ENCODE results near the gene SPOCK1. TPM values are rescaled to one million over a fixed set of nuclear protein-coding genes. Genes with fewer than 3 reads are reported as not detected.

SPOCK1 gene
- total and polyA plus RNA-seq, 2 of the 4 experiments (the other 2 are of a cell fraction): 5.0 to 20.3 TPM

- Histone ChIP-seq H4K8ac (ENCODE audit: low read depth in 2 of 2, low read length in 2 of 2) (no peak overlapping the region), H2BK20ac (ENCODE audit: low read depth, low read length) (no peak overlapping the region), H3K14ac (replicated peaks; ENCODE audit: low read depth, low read length) (no peak overlapping the region), H3K4ac (ENCODE audit: low read depth, low read length) (no peak overlapping the region), H3K27me3 (ENCODE audit: control insufficient read depth, insufficient read depth, low read length) (no peaks in the 10 kb centered on the region), H2BK15ac (ENCODE audit: low read depth, low read length) (no peak overlapping the region), H3K56ac (ENCODE audit: extremely low read depth, insufficient read depth, low read length) (no peak overlapping the region), H4K5ac (ENCODE audit: low read depth, low read length) (no peak overlapping the region), H3K23ac (ENCODE audit: low read depth, low read length) (no peak overlapping the region), H3K9me3 (ENCODE audit: control insufficient read depth, insufficient read depth, low read length) (no peaks in the 10 kb centered on the region), H3K4me2 (ENCODE audit: low read depth, low read length) (no peak overlapping the region), H2AFZ (replicated peaks; ENCODE audit: low read length, poor library complexity) (no peak overlapping the region), H3K4me3 (ENCODE audit: insufficient read depth, low read depth, low read length) (no peak overlapping the region), H3K36me3 (ENCODE audit: control insufficient read depth, insufficient read depth, low read length) (no peaks in the 10 kb centered on the region), H3K79me1 (ENCODE audit: low read depth in 1 of 2, low read length in 2 of 2) (no peaks in the 10 kb centered on the region), H3K4me1 (ENCODE audit: control insufficient read depth, insufficient read depth, low read length) (no peaks in the 10 kb centered on the region), H3K18ac (ENCODE audit: low read depth, low read length) (no peak overlapping the region), H2AK9ac (replicated peaks; ENCODE audit: low read depth, low read length, poor library complexity) (no peak overlapping the region), H3K9me1 (ENCODE audit: insufficient read depth, low read length) (no peaks in the 10 kb centered on the region), H2BK5ac (ENCODE audit: low read depth, low read length, poor library complexity, severe bottlenecking) (no peak overlapping the region), H3K27ac (ENCODE audit: insufficient read depth, low read length) (no peak overlapping the region), H4K91ac (ENCODE audit: insufficient read depth, low read depth, low read length) (no peak overlapping the region), H4K20me1 (ENCODE audit: insufficient read depth, low read length) (no peaks in the 10 kb centered on the region), H2AK5ac (ENCODE audit: low read depth, low read length) (no peak overlapping the region), H3K9ac (ENCODE audit: low read depth, low read length) (no peak overlapping the region), H2BK120ac (ENCODE audit: low read depth, low read length) (no peak overlapping the region)
- intact Hi-C loops (cut with micrococcal nuclease) (no loop called here), dilution Hi-C loops (cut with HindIII; ENCODE audit: low sequenced_read_pairs, unreplicated experiment) (no loop called here), in situ Hi-C loops (cut with MboI; ENCODE audit: low sequenced_read_pairs) (no loop called here)
- ATAC-seq (ENCODE audit: low read depth): no peak
- TF ChIP-seq CHD1 (IDR thresholded peaks at IDR 0.05; ENCODE audit: low read depth, low read length) (no peak), ELK1 (IDR thresholded peaks at IDR 0.05; ENCODE audit: borderline replicate concordance, low read depth, low read length) (no peak), RCOR1 (IDR thresholded peaks at IDR 0.05; ENCODE audit: insufficient replicate concordance, low read length) (no peak), RFX5 (IDR thresholded peaks at IDR 0.05; ENCODE audit: low read depth, low read length) (no peak), MXI1 (IDR thresholded peaks at IDR 0.05; ENCODE audit: borderline replicate concordance, low read depth, low read length) (no peak), MAZ (IDR thresholded peaks at IDR 0.05; ENCODE audit: borderline replicate concordance, low read depth, low read length) (no peak), CEBPB (IDR thresholded peaks at IDR 0.05; ENCODE audit: low read depth, low read length) (no peak), BHLHE40 (IDR thresholded peaks at IDR 0.05; ENCODE audit: low read depth, low read length) (no peak), MAFK (IDR thresholded peaks at IDR 0.05; ENCODE audit: low read depth, low read length) (no peak), NFE2L2 (IDR thresholded peaks at IDR 0.05; ENCODE audit: low read depth, low read length) (no peak), POLR2A (IDR thresholded peaks at IDR 0.05; ENCODE audit: low read depth, low read length) (no peak), SMC3 (IDR thresholded peaks at IDR 0.05; ENCODE audit: low read depth, low read length) (no peak), FOS (IDR thresholded peaks at IDR 0.05; ENCODE audit: low read depth, low read length) (no peak)
- TF ChIP-seq, protein P1, sequence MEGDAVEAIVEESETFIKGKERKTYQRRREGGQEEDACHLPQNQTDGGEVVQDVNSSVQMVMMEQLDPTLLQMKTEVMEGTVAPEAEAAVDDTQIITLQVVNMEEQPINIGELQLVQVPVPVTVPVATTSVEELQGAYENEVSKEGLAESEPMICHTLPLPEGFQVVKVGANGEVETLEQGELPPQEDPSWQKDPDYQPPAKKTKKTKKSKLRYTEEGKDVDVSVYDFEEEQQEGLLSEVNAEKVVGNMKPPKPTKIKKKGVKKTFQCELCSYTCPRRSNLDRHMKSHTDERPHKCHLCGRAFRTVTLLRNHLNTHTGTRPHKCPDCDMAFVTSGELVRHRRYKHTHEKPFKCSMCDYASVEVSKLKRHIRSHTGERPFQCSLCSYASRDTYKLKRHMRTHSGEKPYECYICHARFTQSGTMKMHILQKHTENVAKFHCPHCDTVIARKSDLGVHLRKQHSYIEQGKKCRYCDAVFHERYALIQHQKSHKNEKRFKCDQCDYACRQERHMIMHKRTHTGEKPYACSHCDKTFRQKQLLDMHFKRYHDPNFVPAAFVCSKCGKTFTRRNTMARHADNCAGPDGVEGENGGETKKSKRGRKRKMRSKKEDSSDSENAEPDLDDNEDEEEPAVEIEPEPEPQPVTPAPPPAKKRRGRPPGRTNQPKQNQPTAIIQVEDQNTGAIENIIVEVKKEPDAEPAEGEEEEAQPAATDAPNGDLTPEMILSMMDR (conservative IDR thresholded peaks at IDR 0.05; ENCODE audit: low read depth, low read length): no peak
- TF ChIP-seq, protein P2, sequence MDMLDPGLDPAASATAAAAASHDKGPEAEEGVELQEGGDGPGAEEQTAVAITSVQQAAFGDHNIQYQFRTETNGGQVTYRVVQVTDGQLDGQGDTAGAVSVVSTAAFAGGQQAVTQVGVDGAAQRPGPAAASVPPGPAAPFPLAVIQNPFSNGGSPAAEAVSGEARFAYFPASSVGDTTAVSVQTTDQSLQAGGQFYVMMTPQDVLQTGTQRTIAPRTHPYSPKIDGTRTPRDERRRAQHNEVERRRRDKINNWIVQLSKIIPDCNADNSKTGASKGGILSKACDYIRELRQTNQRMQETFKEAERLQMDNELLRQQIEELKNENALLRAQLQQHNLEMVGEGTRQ (IDR thresholded peaks at IDR 0.05; ENCODE audit: low read depth, low read length): no peak
- DNase-seq: no peak
- no CpG with 5 or more reads among the region's 3 CpGs for WGBS, 2 experiments (ENCODE audit: extremely low coverage in 2 of 2, insufficient read length in 1 of 2)
- ChIA-PET CTCF (no interaction called here), POLR2A (ENCODE audit: unreplicated experiment) (no interaction called here)
- BruUV-seq (replicated peaks): no TSS peak
Measured at GRCh38 chr5:137022043-137022442, 477.1 kb downstream of the SPOCK1 start.

All from IMR-90 (cell line).